Measurements from ENCODE around the gene CCSER1. TPM values are rescaled to one million over a fixed set of nuclear protein-coding genes. Genes with fewer than 3 reads are reported as not detected.

CCSER1 gene
- total RNA-seq, 4 donors from 2014 or later, result 27.5 to 66.5 (median 54.3) TPM

GRCh38 chr4:90798948-90799347 lies 671.8 kb downstream of the CCSER1 start:
- Histone ChIP-seq H3K27me3 (no peaks in the 10 kb centered on the region), H3K27ac (no peak overlapping the region)
- TF ChIP-seq, protein P1, sequence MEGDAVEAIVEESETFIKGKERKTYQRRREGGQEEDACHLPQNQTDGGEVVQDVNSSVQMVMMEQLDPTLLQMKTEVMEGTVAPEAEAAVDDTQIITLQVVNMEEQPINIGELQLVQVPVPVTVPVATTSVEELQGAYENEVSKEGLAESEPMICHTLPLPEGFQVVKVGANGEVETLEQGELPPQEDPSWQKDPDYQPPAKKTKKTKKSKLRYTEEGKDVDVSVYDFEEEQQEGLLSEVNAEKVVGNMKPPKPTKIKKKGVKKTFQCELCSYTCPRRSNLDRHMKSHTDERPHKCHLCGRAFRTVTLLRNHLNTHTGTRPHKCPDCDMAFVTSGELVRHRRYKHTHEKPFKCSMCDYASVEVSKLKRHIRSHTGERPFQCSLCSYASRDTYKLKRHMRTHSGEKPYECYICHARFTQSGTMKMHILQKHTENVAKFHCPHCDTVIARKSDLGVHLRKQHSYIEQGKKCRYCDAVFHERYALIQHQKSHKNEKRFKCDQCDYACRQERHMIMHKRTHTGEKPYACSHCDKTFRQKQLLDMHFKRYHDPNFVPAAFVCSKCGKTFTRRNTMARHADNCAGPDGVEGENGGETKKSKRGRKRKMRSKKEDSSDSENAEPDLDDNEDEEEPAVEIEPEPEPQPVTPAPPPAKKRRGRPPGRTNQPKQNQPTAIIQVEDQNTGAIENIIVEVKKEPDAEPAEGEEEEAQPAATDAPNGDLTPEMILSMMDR (IDR thresholded peaks at IDR 0.05), result no peak
- no peak for TF ChIP-seq POLR2A (IDR thresholded peaks at IDR 0.05)

DNA sequence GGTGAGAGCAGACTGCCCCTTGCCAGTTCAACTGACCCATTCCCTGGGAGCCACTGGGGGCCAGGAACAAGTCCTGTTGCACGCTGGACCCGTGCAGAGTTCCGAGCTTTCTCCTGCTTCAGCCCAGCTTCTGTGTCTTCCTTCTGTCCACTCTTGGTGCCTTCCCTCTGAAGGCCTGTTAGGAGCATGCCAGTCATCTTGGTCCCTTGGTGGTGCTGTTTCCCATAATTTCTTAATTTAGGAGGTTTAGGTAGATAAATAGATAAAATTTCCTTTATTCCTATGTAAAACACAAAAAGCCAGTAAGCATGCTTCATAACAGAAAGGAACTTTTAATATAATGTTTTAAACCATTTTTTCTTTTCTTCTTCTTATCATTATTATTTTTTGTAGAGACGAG lies 672.7 kb downstream of the CCSER1 start:
- H3K27me3 ChIP-seq, result no peaks in the 10 kb centered on the region
- H3K4me1 ChIP-seq, result no peaks in the 10 kb centered on the region
- H3K9me3 ChIP-seq, result no peaks in the 10 kb centered on the region
- no peak overlapping the region for H3K27ac ChIP-seq
- no peak for DNase-seq
- no peak overlapping the region for H3K4me3 ChIP-seq
- no peak for TF ChIP-seq POLR2A (IDR thresholded peaks at IDR 0.05)
- TF ChIP-seq, protein P1 (IDR thresholded peaks at IDR 0.05), result no peak
- H3K36me3 ChIP-seq, result no peaks in the 10 kb centered on the region

More at GRCh38 chr4:90798948-90799347, 671.8 kb downstream of the CCSER1 start:
- H3K4me1 ChIP-seq, result no peaks in the 10 kb centered on the region
- no peak overlapping the region for H3K4me3 ChIP-seq
- no peaks in the 10 kb centered on the region for H3K9me3 ChIP-seq
- DNase-seq, result no peak
- H3K36me3 ChIP-seq, result no peaks in the 10 kb centered on the region

DNA sequence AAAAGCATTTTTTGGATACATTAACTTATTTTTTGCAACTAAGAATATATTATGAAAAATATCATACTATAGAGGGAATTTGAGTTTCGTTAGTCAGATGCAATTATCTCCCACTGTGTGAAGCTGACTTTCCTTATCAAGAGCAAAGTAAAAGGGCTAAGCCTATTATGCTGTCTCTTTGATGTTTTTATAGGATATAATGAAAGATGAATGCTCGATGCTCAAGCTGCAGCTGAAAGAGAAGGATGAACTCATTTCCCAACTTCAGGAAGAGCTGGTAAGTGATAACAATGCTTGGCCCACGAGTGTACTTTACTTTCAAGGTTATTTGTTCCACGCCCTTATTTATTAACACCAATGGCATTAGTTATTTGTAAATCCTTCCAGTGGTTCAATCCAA lies 688.4 kb downstream of the CCSER1 start:
- H3K9me3 ChIP-seq, result peaks cover 0 to 4% (median 0%) of the 10 kb centered on the region in 4 donors
- no peak overlapping the region for H3K27ac ChIP-seq
- no peaks in the 10 kb centered on the region for H3K27me3 ChIP-seq
- H3K4me3 ChIP-seq, result no peak overlapping the region
- H3K4me1 ChIP-seq, result no peaks in the 10 kb centered on the region
- no peak for DNase-seq
- H3K36me3 ChIP-seq, result no peaks in the 10 kb centered on the region
- TF ChIP-seq, protein P1 (IDR thresholded peaks at IDR 0.05), result no peak
- no peak for TF ChIP-seq POLR2A (IDR thresholded peaks at IDR 0.05)

GRCh38 chr4:90816754-90817153 lies 689.6 kb downstream of the CCSER1 start:
- no peaks in the 10 kb centered on the region for H3K4me1 ChIP-seq
- H3K9me3 ChIP-seq, result peaks cover 0 to 4% (median 0%) of the 10 kb centered on the region in 4 donors
- H3K27ac ChIP-seq, result no peak overlapping the region
- H3K27me3 ChIP-seq, result no peaks in the 10 kb centered on the region
- H3K36me3 ChIP-seq, result no peaks in the 10 kb centered on the region
- H3K4me3 ChIP-seq, result no peak overlapping the region
- no peak for DNase-seq
- TF ChIP-seq POLR2A (IDR thresholded peaks at IDR 0.05), result no peak
- TF ChIP-seq, protein P1 (IDR thresholded peaks at IDR 0.05), result no peak

- Histone ChIP-seq H3K9me3 (no peaks in the 10 kb centered on the region), H3K4me3 (no peak overlapping the region), H3K36me3 (no peaks in the 10 kb centered on the region), H3K27ac (no peak overlapping the region), H3K4me1 (no peaks in the 10 kb centered on the region), H3K27me3 (no peaks in the 10 kb centered on the region)
- DNase-seq, result no peak
- no peak for TF ChIP-seq POLR2A (IDR thresholded peaks at IDR 0.05)
- TF ChIP-seq, protein P1 (IDR thresholded peaks at IDR 0.05), result no peak
Measured at GRCh38 chr4:90824266-90825150, 697.3 kb downstream of the CCSER1 start.
